K562 (cell line): ENCODE measurements around the gene CLHC1. TPM values are rescaled to one million over a fixed set of nuclear protein-coding genes. Genes with fewer than 3 reads are reported as not detected.

ENCODE experiments used
- ATAC-seq: fragments of 200-7000 bp; cut with Tn5 transposase; 3 replicates; pipeline ENCODE4 v1.9.1; 2020; ENCODE audit warnings: moderate library complexity
- BruUV-seq: library from RNA; stranded (reverse); fragments of 400-500 nt; replicated peaks from 2 replicates; lab custom pipeline; 2021; lab: Mats Ljungman, UMichigan
- CTCF ChIA-PET: fragments of 300-600 bp; formaldehyde crosslinking; extraction: SDS; loops from one replicate; lab custom pipeline; 2021; ENCODE audit warnings: low intra/inter-chr PET ratio; lab: Yijun Ruan, JAX
- POLR2A ChIA-PET: fragments of 300-600, 350-650 bp; sonication (Branson Sonifier 250); formaldehyde crosslinking; extraction: SDS; loops from one replicate; lab custom pipeline; 2021; ENCODE audit warnings: antibody characterized with exemption, inconsistent platforms; lab: Yijun Ruan, JAX
- DNase-seq, 4 experiments: peaks; one replicate each; pipeline versions ENCODE4 v3.0.0 to v3.0.0-alpha.2; 2011 to 2018; ENCODE audit warnings: low spot score in 3 of 4, mixed read lengths in 3 of 4; ENCODE audit errors: extremely low read depth in 1 of 4
- FAIRE-seq: peaks from 2 replicates; lab custom pipeline; 2011; peaks lifted over from hg19 to GRCh38; lab: Jason Lieb, UNC
- H2AFZ ChIP-seq: 2 replicates; pipeline ENCODE4 v1.6.0; 2011; ENCODE audit warnings: low read depth, low read length, control low read depth, inconsistent platforms
- H3K27ac ChIP-seq: fragments of 200-600 bp; 3 replicates; pipeline ENCODE4 v1.8.0; 2011; ENCODE audit warnings: low read depth, mild to moderate bottlenecking, control low read depth, inconsistent platforms, low read length, moderate library complexity, mixed read lengths; ENCODE audit errors: extremely low read depth
- H3K27me3 ChIP-seq, 2 experiments: fragments of 300-600 bp in 1 of 2; 2 replicates in 1 of 2; 3 replicates in 1 of 2; pipeline versions ENCODE4 v1.6.0 to v1.8.0; 2011; ENCODE audit warnings: inconsistent platforms in 2 of 2, low read length in 2 of 2, mild to moderate bottlenecking in 1 of 2, mixed read lengths in 1 of 2, moderate library complexity in 1 of 2; ENCODE audit not compliant: control insufficient read depth in 2 of 2, insufficient read depth in 2 of 2
- H3K36me3 ChIP-seq: fragments of 300-600 bp; 3 replicates; pipeline ENCODE4 v1.8.0; 2011; ENCODE audit warnings: mild to moderate bottlenecking, low read length, inconsistent platforms; ENCODE audit not compliant: control insufficient read depth, insufficient read depth
- H3K4me1 ChIP-seq, 2 experiments: fragments of 200-600 bp in 1 of 2; replicated peaks in 1 of 2; 2 replicates in 1 of 2; 3 replicates in 1 of 2; pipeline versions ENCODE4 v1.5.1 to v1.8.0; 2011; ENCODE audit warnings: inconsistent platforms in 2 of 2, low read length in 2 of 2, mild to moderate bottlenecking in 1 of 2, mixed read lengths in 1 of 2, moderate library complexity in 1 of 2; ENCODE audit not compliant: control insufficient read depth in 2 of 2, insufficient read depth in 2 of 2
- H3K4me2 ChIP-seq: 2 replicates; pipeline ENCODE4 v1.6.1; 2011; ENCODE audit warnings: low read length, control low read depth, inconsistent platforms, mixed read lengths; ENCODE audit not compliant: insufficient read depth
- H3K4me3 ChIP-seq: fragments of 200-600 bp; sonication (generic), shearing (Covaris generic); 2 replicates; pipeline ENCODE4 v1.5.1; 2016; ENCODE audit warnings: control low read depth, inconsistent platforms
- H3K79me2 ChIP-seq: fragments of 200-600 bp; 3 replicates; pipeline ENCODE4 v1.8.0; 2011; ENCODE audit warnings: low read length, inconsistent platforms; ENCODE audit not compliant: control insufficient read depth, insufficient read depth
- H3K9ac ChIP-seq, 2 experiments: 2 replicates each; pipeline versions ENCODE4 v1.6.0 to v1.6.1; 2011; ENCODE audit warnings: low read depth in 2 of 2, low read length in 2 of 2, control low read depth in 1 of 2, inconsistent platforms in 1 of 2, mild to moderate bottlenecking in 1 of 2, mixed read lengths in 1 of 2; ENCODE audit not compliant: insufficient read depth in 1 of 2
- H3K9me1 ChIP-seq: one replicate; pipeline ENCODE4 v1.6.0; 2011; ENCODE audit warnings: inconsistent platforms, mild to moderate bottlenecking, low read length, moderate library complexity; ENCODE audit not compliant: control insufficient read depth, insufficient read depth
- H3K9me3 ChIP-seq: replicated peaks from 2 replicates; pipeline ENCODE4 v1.5.1; 2011; ENCODE audit warnings: low read depth, low read length, inconsistent platforms; ENCODE audit not compliant: control insufficient read depth, insufficient read depth
- H4K20me1 ChIP-seq: replicated peaks from 2 replicates; pipeline ENCODE4 v1.6.1; 2011; ENCODE audit warnings: low read length, inconsistent platforms, mixed read lengths; ENCODE audit not compliant: control insufficient read depth, insufficient read depth
- ADNP ChIP-seq: fragments of 200-800 bp; sonication (Bioruptor generic); IDR thresholded peaks from 2 replicates; pipeline ENCODE4 v1.6.1; 2016; ENCODE audit warnings: missing genetic modification characterization, missing compliant biosample characterization
- ARID1B ChIP-seq: fragments of 450-650 bp; IDR thresholded peaks from 2 replicates; pipeline ENCODE4 v1.6.1; 2016; ENCODE audit warnings: antibody characterized with exemption, mild to moderate bottlenecking, inconsistent platforms
- BCOR ChIP-seq: fragments of 450-650 bp; IDR thresholded peaks from 2 replicates; pipeline ENCODE4 v1.6.1; 2016
- CBX1 ChIP-seq: sonication (generic); IDR thresholded peaks from 2 replicates; pipeline ENCODE4 v1.6.1; 2016; ENCODE audit warnings: antibody characterized with exemption, low read depth, mild to moderate bottlenecking
- CEBPB ChIP-seq: fragments of 450-650 bp; IDR thresholded peaks from 2 replicates; pipeline ENCODE4 v1.6.1; 2016; ENCODE audit warnings: missing genetic modification characterization, missing compliant biosample characterization
- CEBPG ChIP-seq, 3 experiments: fragments of 200-800 bp in 1 of 3; sonication (Bioruptor generic) in 1 of 3; sonication (generic) in 1 of 3; formaldehyde crosslinking in 1 of 3; IDR thresholded peaks in 2 of 3; conservative IDR thresholded peaks in 1 of 3; 2 replicates each; pipeline versions ENCODE4 v1.6.1 to v1.8.0; 2016 to 2022; ENCODE audit warnings: missing compliant biosample characterization in 2 of 3, missing genetic modification characterization in 2 of 3, mild to moderate bottlenecking in 1 of 3, missing genetic modification reagents in 1 of 3
- CHD4 ChIP-seq: fragments of 200-600 bp; sonication (generic); IDR thresholded peaks from 3 replicates; pipeline ENCODE4 v1.6.1; 2012; ENCODE audit warnings: low read depth, mild to moderate bottlenecking, mixed read lengths, low read length, inconsistent platforms; ENCODE audit not compliant: insufficient read depth, insufficient replicate concordance, poor library complexity, severe bottlenecking
- GABPB2 ChIP-seq: fragments of 250-450 bp; sonication (Bioruptor Pico); conservative IDR thresholded peaks from 2 replicates; pipeline ENCODE4 v1.5.1; 2021; ENCODE audit warnings: mild to moderate bottlenecking
- HDAC2 ChIP-seq: fragments of 450-650 bp; IDR thresholded peaks from 2 replicates; pipeline ENCODE4 v1.6.1; 2016; ENCODE audit warnings: mild to moderate bottlenecking
- KDM1A ChIP-seq, 2 experiments: fragments of 450-650 bp; IDR thresholded peaks; 2 replicates each; pipeline ENCODE4 v1.6.1; 2016; ENCODE audit warnings: mild to moderate bottlenecking in 2 of 2
- KLF13 ChIP-seq: fragments of 450-650 bp; IDR thresholded peaks from 2 replicates; pipeline ENCODE4 v1.6.1; 2016; ENCODE audit warnings: missing genetic modification characterization, low read depth, mild to moderate bottlenecking, missing compliant biosample characterization, moderate library complexity, borderline replicate concordance
- RAD21 ChIP-seq, 2 experiments: fragments of 250-450 bp in 1 of 2; fragments of 450-650 bp in 1 of 2; sonication (Bioruptor Pico) in 1 of 2; formaldehyde crosslinking in 1 of 2; IDR thresholded peaks in 1 of 2; conservative IDR thresholded peaks in 1 of 2; 2 replicates each; pipeline versions ENCODE4 v1.4.0 to v1.8.0; 2020 to 2022; ENCODE audit warnings: mild to moderate bottlenecking in 2 of 2, moderate library complexity in 1 of 2
- RBM25 ChIP-seq: fragments of 200-400 bp; formaldehyde crosslinking; IDR thresholded peaks from 2 replicates; pipeline ENCODE4 v1.6.1; 2018; ENCODE audit warnings: low read length, low read depth, moderate library complexity; ENCODE audit not compliant: severe bottlenecking
- RCOR1 ChIP-seq, 2 experiments: IDR thresholded peaks; 2 replicates each; pipeline ENCODE4 v1.6.1; 2012; ENCODE audit warnings: low read depth in 2 of 2, low read length in 2 of 2, borderline replicate concordance in 1 of 2, improper control_type of control experiment in 1 of 2
- ZFP36 ChIP-seq: fragments of 150-350 bp; IDR thresholded peaks from 2 replicates; pipeline ENCODE4 v1.6.1; 2018; ENCODE audit warnings: low read length, low read depth; ENCODE audit not compliant: partially characterized antibody
- ZNF324 ChIP-seq: fragments of 250-450 bp; sonication (Bioruptor Pico); IDR thresholded peaks from 2 replicates; pipeline ENCODE4 v1.4.0; 2020; ENCODE audit warnings: mild to moderate bottlenecking
- WGBS: fragments of 100-300 bp; shearing (Covaris generic); methylation state at CpG from one replicate; pipeline ENCODE4 v1.1.6; 2016; ENCODE audit warnings: low coverage, mixed read lengths; ENCODE audit not compliant: insufficient coverage; ENCODE audit errors: missing lambda C conversion rate; 5-methylcytosine and 5-hydroxymethylcytosine counted together
- in situ Hi-C: fragments of 300-500 bp; cut with MboI; formaldehyde crosslinking; loops from 4 replicates; pipeline ENCODE4 v1.15.0; 2018; ENCODE audit warnings: inconsistent platforms, mixed read lengths
- intact Hi-C: fragments of 100-400 bp; cut with micrococcal nuclease; formaldehyde crosslinking; loops from 2 replicates; pipeline ENCODE4 v1.14.2; 2022
- polyA plus RNA-seq, 8 experiments: library from polyadenylated mRNA; depleted of rRNA in 4 of 8; stranded (reverse) in 5 of 8; unstranded in 3 of 8; fragments of >200 nt; fragmentation: Nextera tagmentation in 2 of 8; fragmentation: Illumina TruSeq in 1 of 8; extraction: Ambion mirVana in 2 of 8; extraction: Trizol in 1 of 8; gene quantifications; 2 replicates each; pipeline versions ENCODE4 v1.2.1 to v1.2.3, GENCODE V29; 2011 to 2014; ENCODE audit warnings: inconsistent platforms in 1 of 8, missing spikeins in 1 of 8
- total RNA-seq, 7 experiments: library from RNA; depleted of rRNA in 6 of 7; stranded (reverse); fragments of >200 nt in 6 of 7; fragmentation: Illumina TruSeq in 2 of 7; extraction: Trizol in 2 of 7; gene quantifications; 2 replicates each; pipeline versions ENCODE4 v1.2.1 to v1.2.3, GENCODE V29; 2011 to 2021; ENCODE audit warnings: low replicate concordance in 1 of 7
- TF ChIP-seq, protein P1 (sequence below): fragments of 450-650 bp; IDR thresholded peaks from 2 replicates; pipeline ENCODE4 v1.6.1; 2016
- TF ChIP-seq, protein P2 (sequence below): fragments of 200-800 bp; sonication (Bioruptor generic); IDR thresholded peaks from 2 replicates; pipeline ENCODE4 v1.6.1; 2017; ENCODE audit warnings: missing genetic modification characterization, missing compliant biosample characterization

The CLHC1 gene
- total and polyA plus RNA-seq, 9 of the 15 experiments (the other 6 are each of a cell fraction or from before 2014, with no cell fraction given), result 3.7 to 14.3 (median 8.6) TPM

DNA sequence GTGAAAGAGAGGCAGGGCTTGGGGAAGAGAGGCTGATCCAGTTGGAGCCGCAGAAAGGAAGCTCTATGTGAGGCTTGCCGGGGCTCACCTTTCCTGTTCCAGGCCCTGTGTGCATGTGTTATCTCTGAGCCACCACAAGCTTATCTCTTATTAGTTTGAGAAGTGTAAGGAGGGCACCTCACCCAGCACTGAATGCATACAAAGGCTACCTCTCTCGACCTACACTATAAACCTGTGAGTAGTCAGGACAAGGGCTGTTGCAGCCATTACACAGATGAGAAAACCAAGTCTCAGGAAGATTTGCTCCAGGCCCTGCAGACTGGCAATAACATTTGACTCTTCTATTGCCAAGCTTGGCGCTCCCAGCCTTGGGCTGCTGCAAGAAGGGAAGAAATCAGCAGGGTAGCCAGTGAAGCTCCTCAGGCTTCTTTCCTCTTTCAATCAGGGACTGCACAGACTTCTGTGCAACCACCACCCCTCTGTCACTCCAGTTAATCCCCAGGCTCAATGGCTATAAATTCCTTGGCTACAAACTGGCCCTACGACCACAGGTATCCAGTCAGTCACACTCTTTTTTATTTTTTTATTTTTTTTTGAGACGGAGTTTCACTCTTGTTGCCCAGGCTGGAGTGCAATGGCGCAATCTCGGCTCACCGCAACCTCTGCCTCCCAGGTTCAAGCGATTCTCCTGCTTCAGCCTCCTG is 73.8 kb downstream of the CLHC1 start:
- WGBS, result 33% methylated on average over 6 of the region's 10 CpGs
- in situ Hi-C loops, result no loop called here
- FAIRE-seq, result no peak
- peak in 3 of 4 experiments; percentile 34 to 50 (median 38) for DNase-seq
- intact Hi-C loops, result no loop called here
- peak; percentile 22 for ATAC-seq
- H3K27me3 ChIP-seq, result no peaks in the 10 kb centered on the region
- H3K9me1 ChIP-seq, result no peaks in the 10 kb centered on the region
- H3K9ac ChIP-seq, result peak overlapping the region in 1 of 2 experiments; percentile 6; a peak in 1 of 4 replicates
- H3K4me1 ChIP-seq, result peaks cover 18 to 43% of the 10 kb centered on the region in 2 experiments
- H3K27ac ChIP-seq, result peak overlapping the region; percentile 40; the same call in 1 of the 3 replicates
- peak overlapping the region; percentile 81 for H2AFZ ChIP-seq
- ChIA-PET CTCF (no interaction called here), POLR2A (interaction anchor here (1.3 to 2.4 kb wide), 6 partner anchors 9 to 112 kb away, joined by 3 to 14 read pairs (median 6); no protein-coding TSS in a partner anchor)
- no peaks in the 10 kb centered on the region for H4K20me1 ChIP-seq
- no peaks in the 10 kb centered on the region for H3K9me3 ChIP-seq
- H3K79me2 ChIP-seq, result no peaks in the 10 kb centered on the region
- BruUV-seq, result no TSS peak
- no peak overlapping the region for H3K4me3 ChIP-seq
- H3K4me2 ChIP-seq, result 0 out of 2 replicates have a peak overlapping the region, but pooled peaks have one; percentile 61
- peak; percentile 16 for TF ChIP-seq ZFP36
- TF ChIP-seq RBM25, result peak; percentile 81
- peak; percentile 68 for TF ChIP-seq CHD4
- TF ChIP-seq, protein P1, sequence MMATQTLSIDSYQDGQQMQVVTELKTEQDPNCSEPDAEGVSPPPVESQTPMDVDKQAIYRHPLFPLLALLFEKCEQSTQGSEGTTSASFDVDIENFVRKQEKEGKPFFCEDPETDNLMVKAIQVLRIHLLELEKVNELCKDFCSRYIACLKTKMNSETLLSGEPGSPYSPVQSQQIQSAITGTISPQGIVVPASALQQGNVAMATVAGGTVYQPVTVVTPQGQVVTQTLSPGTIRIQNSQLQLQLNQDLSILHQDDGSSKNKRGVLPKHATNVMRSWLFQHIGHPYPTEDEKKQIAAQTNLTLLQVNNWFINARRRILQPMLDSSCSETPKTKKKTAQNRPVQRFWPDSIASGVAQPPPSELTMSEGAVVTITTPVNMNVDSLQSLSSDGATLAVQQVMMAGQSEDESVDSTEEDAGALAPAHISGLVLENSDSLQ, result peak; percentile 16; the same call in 1 of the 2 replicates
- TF ChIP-seq RCOR1 (IDR thresholded peaks at IDR 0.05; ENCODE audit: borderline replicate concordance in 1 of 2, low read depth in 2 of 2, low read length in 2 of 2), result 0 out of 4 replicates have a peak, but pooled peaks of 1 of the 2 experiments have one; percentile 8
- no peak for TF ChIP-seq RAD21 (CRISPR knock-in tag; conservative IDR thresholded peaks at IDR 0.05 in 1 of 2, IDR thresholded peaks at IDR 0.05 in 1 of 2)
- TF ChIP-seq CEBPB, result peak; percentile 61
- peak; percentile 36; the same call in 1 of the 2 replicates for TF ChIP-seq CEBPG (CRISPR knock-in tag; IDR thresholded peaks at IDR 0.05)
- TF ChIP-seq CEBPG (tag; conservative IDR thresholded peaks at IDR 0.05 in 1 of 2, IDR thresholded peaks at IDR 0.05 in 1 of 2), result 0 out of 4 replicates have a peak, but pooled peaks of 1 of the 2 experiments have one; percentile 8
- TF ChIP-seq, protein P2, sequence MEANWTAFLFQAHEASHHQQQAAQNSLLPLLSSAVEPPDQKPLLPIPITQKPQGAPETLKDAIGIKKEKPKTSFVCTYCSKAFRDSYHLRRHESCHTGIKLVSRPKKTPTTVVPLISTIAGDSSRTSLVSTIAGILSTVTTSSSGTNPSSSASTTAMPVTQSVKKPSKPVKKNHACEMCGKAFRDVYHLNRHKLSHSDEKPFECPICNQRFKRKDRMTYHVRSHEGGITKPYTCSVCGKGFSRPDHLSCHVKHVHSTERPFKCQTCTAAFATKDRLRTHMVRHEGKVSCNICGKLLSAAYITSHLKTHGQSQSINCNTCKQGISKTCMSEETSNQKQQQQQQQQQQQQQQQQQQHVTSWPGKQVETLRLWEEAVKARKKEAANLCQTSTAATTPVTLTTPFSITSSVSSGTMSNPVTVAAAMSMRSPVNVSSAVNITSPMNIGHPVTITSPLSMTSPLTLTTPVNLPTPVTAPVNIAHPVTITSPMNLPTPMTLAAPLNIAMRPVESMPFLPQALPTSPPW (CRISPR knock-in tag), result 0 out of 2 replicates have a peak, but pooled peaks have one; percentile 8
- TF ChIP-seq ZNF324 (CRISPR knock-in tag), result no peak
- peak; percentile 69 for TF ChIP-seq ADNP (tag)
- 0 out of 2 replicates have a peak, but pooled peaks have one; percentile 2 for TF ChIP-seq ARID1B
- peak; percentile 66 for TF ChIP-seq BCOR
- TF ChIP-seq GABPB2 (CRISPR knock-in tag), result no peak
- peak; percentile 38; the same call in 1 of the 2 replicates for TF ChIP-seq HDAC2
- peak; percentile 21 to 66; a peak in 1 of 4 replicates for TF ChIP-seq KDM1A (IDR thresholded peaks at IDR 0.05)
- no peak for TF ChIP-seq KLF13 (tag)
- peak; percentile 55; the same call in 1 of the 2 replicates for TF ChIP-seq CBX1
- TF ChIP-seq, all 486 proteins: peak for 14
- H3K36me3 ChIP-seq, result no peaks in the 10 kb centered on the region
